Stimulated activated effector memory CD8-positive, alpha-beta T cell treated with anti-CD3 and anti-CD28 coated beads, Interleukin-12 subunit alpha, Interleukin-12 subunit beta, amount 100 ng/mL, for 72 hours (primary cell): ENCODE results near the gene PPIE.
"Not testable (repeated sequence)": the region's sequence is repeated elsewhere in the genome, so short reads cannot be mapped to it uniquely, and the experiment has no call there.

ENCODE experiments used
- ATAC-seq: fragments of 150-1000 bp; cut with Tn5 transposase; 2 replicates; pipeline ENCODE4 v1.10.0; 2021
- DNase-seq, 2 donors: peaks; one replicate each; pipeline ENCODE4 v3.0.0; 2021 to 2022; ENCODE audit warnings: low spot score in 2 of 2
- H3K27ac Mint-ChIP-seq: one replicate; pipeline ENCODE4 v1.8.0; 2022; ENCODE audit warnings: mild to moderate bottlenecking, mixed read lengths
- H3K36me3 Mint-ChIP-seq: one replicate; pipeline ENCODE4 v1.8.0; 2022; ENCODE audit warnings: mild to moderate bottlenecking, mixed read lengths
- H3K4me1 Mint-ChIP-seq: one replicate; pipeline ENCODE4 v1.8.0; 2022; ENCODE audit warnings: mixed read lengths
- H3K4me3 Mint-ChIP-seq: one replicate; pipeline ENCODE4 v1.8.0; 2022; ENCODE audit warnings: mild to moderate bottlenecking, mixed read lengths
- H3K9me3 Mint-ChIP-seq: one replicate; pipeline ENCODE4 v1.8.0; 2022; ENCODE audit warnings: mixed read lengths

The PPIE gene

GRCh38 chr1:39789571-39790110 is 51.0 kb downstream of the PPIE start:
- no peak for ATAC-seq
- no peak for DNase-seq
- Mint-ChIP-seq H3K36me3 (no peaks in the 10 kb centered on the region), H3K27ac (peak overlapping the region; percentile 52), H3K4me1 (peaks cover 7% of the 10 kb centered on the region), H3K4me3 (peak overlapping the region; percentile 74), H3K9me3 (no peaks in the 10 kb centered on the region)

- Mint-ChIP-seq H3K9me3 (no peaks in the 10 kb centered on the region), H3K4me1 (peaks cover 7% of the 10 kb centered on the region), H3K4me3 (no peak overlapping the region), H3K27ac (no peak overlapping the region), H3K36me3 (no peaks in the 10 kb centered on the region)
- DNase-seq (no peak), ATAC-seq (no peak)
These were observed 53.2 kb downstream of the PPIE start for GRCh38 chr1:39791838-39792237.

- Mint-ChIP-seq H3K36me3 (no peaks in the 10 kb centered on the region), H3K4me1 (peaks cover 12% of the 10 kb centered on the region), H3K9me3 (no peaks in the 10 kb centered on the region), H3K4me3 (no peak overlapping the region), H3K27ac (no peak overlapping the region)
- ATAC-seq = no peak
- no peak for DNase-seq
These were observed 57.0 kb downstream of the PPIE start for GRCh38 chr1:39795651-39796050.

- not testable (repeated sequence) for H3K36me3 Mint-ChIP-seq, H3K9me3 Mint-ChIP-seq
- peak; percentile 38 to 90 for DNase-seq
- peak overlapping the region; percentile 53 for H3K4me3 Mint-ChIP-seq
- peak; percentile 94 for ATAC-seq
- H3K4me1 Mint-ChIP-seq = peaks cover 12% of the 10 kb centered on the region
- H3K27ac Mint-ChIP-seq = peak overlapping the region; percentile 86
These were observed 60.4 kb downstream of the PPIE start for GRCh38 chr1:39798859-39799769.

- peak overlapping the region; percentile 86 for H3K27ac Mint-ChIP-seq
- no peaks in the 10 kb centered on the region for H3K36me3 Mint-ChIP-seq
- peaks cover 12% of the 10 kb centered on the region for H3K4me1 Mint-ChIP-seq
- peak; percentile 75 for ATAC-seq
- peak; percentile 41 to 89 for DNase-seq
- peak overlapping the region; percentile 53 for H3K4me3 Mint-ChIP-seq
- H3K9me3 Mint-ChIP-seq = no peaks in the 10 kb centered on the region
These were observed 61.2 kb downstream of the PPIE start for GRCh38 chr1:39799770-39800470.

- H3K36me3 Mint-ChIP-seq = no peaks in the 10 kb centered on the region
- DNase-seq = no peak
These were observed 61.8 kb downstream of the PPIE start for GRCh38 chr1:39800471-39800835.

GRCh38 chr1:39802496-39803260 is 64.0 kb downstream of the PPIE start:
- DNase-seq (no peak), ATAC-seq (no peak)
- H3K36me3 Mint-ChIP-seq = no peaks in the 10 kb centered on the region
- H3K4me3 Mint-ChIP-seq = no peak overlapping the region
- peaks cover 12% of the 10 kb centered on the region for H3K4me1 Mint-ChIP-seq
- H3K9me3 Mint-ChIP-seq = peaks cover 2% of the 10 kb centered on the region
- H3K27ac Mint-ChIP-seq = no peak overlapping the region

More at GRCh38 chr1:39800471-39800835, 61.8 kb downstream of the PPIE start:
- Mint-ChIP-seq H3K9me3 (no peaks in the 10 kb centered on the region), H3K4me3 (no peak overlapping the region), H3K4me1 (peaks cover 12% of the 10 kb centered on the region), H3K27ac (no peak overlapping the region)
- ATAC-seq = no peak

GRCh38 chr1:39805385-39805784 is 66.7 kb downstream of the PPIE start:
- Mint-ChIP-seq H3K27ac (no peak overlapping the region), H3K9me3 (peaks cover 2% of the 10 kb centered on the region), H3K4me1 (no peaks in the 10 kb centered on the region), H3K36me3 (no peaks in the 10 kb centered on the region), H3K4me3 (no peak overlapping the region)
- DNase-seq = no peak
- no peak for ATAC-seq

- Mint-ChIP-seq H3K27ac (no peak overlapping the region), H3K36me3 (no peaks in the 10 kb centered on the region), H3K4me3 (no peak overlapping the region), H3K4me1 (no peaks in the 10 kb centered on the region), H3K9me3 (peaks cover 2% of the 10 kb centered on the region)
- ATAC-seq = no peak
- DNase-seq = no peak
These were observed 70.3 kb downstream of the PPIE start for GRCh38 chr1:39808784-39809517.

GRCh38 chr1:39812913-39813312 is 74.2 kb downstream of the PPIE start:
- no peak overlapping the region for H3K4me3 Mint-ChIP-seq
- peaks cover 18% of the 10 kb centered on the region for H3K4me1 Mint-ChIP-seq
- ATAC-seq (no peak), DNase-seq (no peak)
- no peak overlapping the region for H3K27ac Mint-ChIP-seq
- no peaks in the 10 kb centered on the region for H3K9me3 Mint-ChIP-seq
- H3K36me3 Mint-ChIP-seq = no peaks in the 10 kb centered on the region
